Transverse colon (tissue), 4 donors: ENCODE data around the gene SCGB3A2. TPM values are rescaled to one million over a fixed set of nuclear protein-coding genes. Genes with fewer than 3 reads are reported as not detected.

ENCODE experiments used
- DNase-seq: peaks from one replicate; pipeline ENCODE4 v3.0.0-alpha.2; 2019
- H3K27ac ChIP-seq, 4 donors: fragments of 200-600 bp; sonication (generic); 2 replicates each; pipeline ENCODE4 v1.5.1; 2016 to 2018; ENCODE audit warnings: inconsistent platforms in 4 of 4
- H3K27me3 ChIP-seq: fragments of 200-600 bp; sonication (generic); 2 replicates; pipeline ENCODE4 v1.5.1; 2017; ENCODE audit warnings: inconsistent platforms
- H3K36me3 ChIP-seq, 4 donors: fragments of 200-600 bp; sonication (generic); 2 replicates each; pipeline ENCODE4 v1.5.1; 2017 to 2019; ENCODE audit warnings: inconsistent platforms in 4 of 4
- H3K4me1 ChIP-seq, 4 donors: fragments of 200-600 bp; sonication (generic); 2 replicates each; pipeline ENCODE4 v1.5.1; 2017 to 2020; ENCODE audit warnings: inconsistent platforms in 4 of 4
- H3K4me3 ChIP-seq, 4 donors: fragments of 200-600 bp; sonication (generic); 1 replicate in 1 of 4; 2 replicates in 3 of 4; pipeline versions ENCODE4 v1.5.1 to v1.6.1; 2017 to 2019; ENCODE audit warnings: inconsistent platforms in 4 of 4
- H3K9me3 ChIP-seq, 2 donors: fragments of 200-600 bp; sonication (generic); 2 replicates each; pipeline ENCODE4 v1.5.1; 2017 to 2019; ENCODE audit warnings: inconsistent platforms in 2 of 2
- CTCF ChIP-seq, 5 experiments: fragments of 200-600 bp in 3 of 5; fragments of 450-650 bp in 2 of 5; sonication (generic) in 3 of 5; IDR thresholded peaks; 1 replicate in 2 of 5; 2 replicates in 3 of 5; pipeline ENCODE4 v1.5.1; 2016 to 2017; ENCODE audit warnings: antibody characterized with exemption in 5 of 5, inconsistent platforms in 3 of 5, mild to moderate bottlenecking in 2 of 5, moderate library complexity in 1 of 5
- EP300 ChIP-seq: sonication (generic); formaldehyde crosslinking; IDR thresholded peaks from one replicate; pipeline ENCODE4 v1.6.1; 2017; ENCODE audit warnings: antibody characterized with exemption, low read depth
- POLR2A ChIP-seq: fragments of 450-650 bp; IDR thresholded peaks from one replicate; pipeline ENCODE4 v1.6.1; 2016; ENCODE audit warnings: antibody characterized with exemption, mild to moderate bottlenecking, moderate library complexity
- POLR2AphosphoS5 ChIP-seq, 3 donors: sonication (generic); formaldehyde crosslinking; IDR thresholded peaks; one replicate each; pipeline ENCODE4 v1.6.1; 2016; ENCODE audit warnings: antibody characterized with exemption in 3 of 3
- WGBS, 2 donors: methylation state at CpG; one replicate each; pipeline ENCODE4 v1.1.5; 2018; ENCODE audit warnings: low coverage in 1 of 2; 5-methylcytosine and 5-hydroxymethylcytosine counted together
- in situ Hi-C, 4 donors: fragments of 200-750 bp; cut with MboI; loops; one replicate each; pipeline versions ENCODE4 v1.15.0 to v1.15.1; 2017; ENCODE audit warnings: low sequenced_read_pairs in 3 of 4, low pct_ligation_motif_present in 1 of 4, low pct_unique_long_range_greater_than_20kb in 1 of 4
- intact Hi-C: fragments of 100-400 bp; cut with DNase I; formaldehyde crosslinking; loops from one replicate; pipeline ENCODE4 v1.15.1; 2023; ENCODE audit warnings: low total_unique reads
- total RNA-seq, 4 donors: library from RNA; depleted of rRNA; stranded (reverse); fragments of >200 nt; gene quantifications; one replicate each; pipeline ENCODE4 v1.1.0, GENCODE V29; 2016

Gene SCGB3A2
- total RNA-seq, 4 donors from 2014 or later = not detected

- Histone ChIP-seq H3K36me3 (no peaks in the 10 kb centered on the region), H3K4me1 (no peaks in the 10 kb centered on the region), H3K27ac (no peak overlapping the region), H3K27me3 (no peaks in the 10 kb centered on the region), H3K4me3 (no peak overlapping the region), H3K9me3 (no peaks in the 10 kb centered on the region)
- TF ChIP-seq CTCF (IDR thresholded peaks at IDR 0.05) (no peak), POLR2AphosphoS5 (IDR thresholded peaks at IDR 0.05) (no peak), EP300 (no peak), POLR2A (no peak)
- intact Hi-C loops = no loop called here
- DNase-seq = no peak
- WGBS, 2 donors = 54 to 66% methylated on average over 2 of the region's 2 CpGs
- in situ Hi-C loops = loop anchor here in 1 of 4 donors (10.0 kb wide), 1 partner anchor 46 kb away; no protein-coding TSS in a partner anchor
Observed at GRCh38 chr5:147930769-147931168, 52.3 kb downstream of the SCGB3A2 start.

Other genes with a start within 250 kb of the SCGB3A2 start
- under 1 TPM; 0.37 to 0.79 (median 0.40) TPM for gene JAKMIP2, start 96.0 kb upstream of the SCGB3A2 start, total RNA-seq
- 100 to 1,000 TPM in 1 of 4 donors, 10 to 100 TPM in 2, not detected in 1; 22.5 to 317 (median 54.1) TPM for gene SPINK1, start 47.0 kb upstream of the SCGB3A2 start, total RNA-seq
- gene C5orf46, start 27.8 kb downstream of the SCGB3A2 start, total RNA-seq = not detected
- gene SPINK5, start 185.3 kb downstream of the SCGB3A2 start, total RNA-seq = 1 to 10 TPM; 2.6 to 7.1 (median 4.1) TPM